Osteocyte (in vitro differentiated cells): Measurements from ENCODE around the gene ZFHX3. TPM values are rescaled to one million over a fixed set of nuclear protein-coding genes. Genes with fewer than 3 reads are reported as not detected.
A peak's percentile ranks its signal among the peaks of the same experiment; 100 is the strongest.
"Not testable (repeated sequence)": the region's sequence is repeated elsewhere in the genome, so short reads cannot be mapped to it uniquely, and the experiment has no call there.

Experiments
- DNase-seq: peaks from one replicate; pipeline ENCODE4 v3.0.0; 2021; ENCODE audit warnings: mixed read lengths; ENCODE audit not compliant: unreplicated experiment; ENCODE audit errors: extremely low spot score
- H3K27ac Mint-ChIP-seq: one replicate; pipeline ENCODE4 v1.8.0; 2021; ENCODE audit warnings: mild to moderate bottlenecking, mixed read lengths; ENCODE audit not compliant: unreplicated experiment
- H3K27me3 Mint-ChIP-seq: one replicate; pipeline ENCODE4 v1.8.0; 2021; ENCODE audit warnings: mixed read lengths; ENCODE audit not compliant: unreplicated experiment
- H3K36me3 Mint-ChIP-seq: one replicate; pipeline ENCODE4 v1.8.0; 2021; ENCODE audit warnings: mixed read lengths; ENCODE audit not compliant: unreplicated experiment
- H3K4me1 Mint-ChIP-seq: one replicate; pipeline ENCODE4 v1.8.0; 2021; ENCODE audit warnings: mixed read lengths; ENCODE audit not compliant: unreplicated experiment
- H3K4me3 Mint-ChIP-seq: one replicate; pipeline ENCODE4 v1.8.0; 2021; ENCODE audit warnings: mild to moderate bottlenecking, moderate library complexity, mixed read lengths; ENCODE audit not compliant: unreplicated experiment
- H3K9me3 Mint-ChIP-seq: one replicate; pipeline ENCODE4 v1.8.0; 2021; ENCODE audit warnings: mixed read lengths; ENCODE audit not compliant: unreplicated experiment
- total RNA-seq: library from RNA; stranded (reverse); gene quantifications from 2 replicates; pipeline ENCODE4 v1.2.1, GENCODE V29; 2021
- TF ChIP-seq, protein P1 (sequence below): fragments of 200-600 bp; sonication (generic); IDR thresholded peaks from 2 replicates; pipeline ENCODE4 v1.5.0; 2021; ENCODE audit warnings: antibody characterized with exemption, mild to moderate bottlenecking, moderate library complexity

ZFHX3 gene
- total RNA-seq, 1 donor from 2014 or later = 89.1 TPM

- H3K9me3 Mint-ChIP-seq = no peaks in the 10 kb centered on the region
- peaks cover 93% of the 10 kb centered on the region for H3K4me1 Mint-ChIP-seq
- H3K36me3 Mint-ChIP-seq = no peaks in the 10 kb centered on the region
- TF ChIP-seq, protein P1, sequence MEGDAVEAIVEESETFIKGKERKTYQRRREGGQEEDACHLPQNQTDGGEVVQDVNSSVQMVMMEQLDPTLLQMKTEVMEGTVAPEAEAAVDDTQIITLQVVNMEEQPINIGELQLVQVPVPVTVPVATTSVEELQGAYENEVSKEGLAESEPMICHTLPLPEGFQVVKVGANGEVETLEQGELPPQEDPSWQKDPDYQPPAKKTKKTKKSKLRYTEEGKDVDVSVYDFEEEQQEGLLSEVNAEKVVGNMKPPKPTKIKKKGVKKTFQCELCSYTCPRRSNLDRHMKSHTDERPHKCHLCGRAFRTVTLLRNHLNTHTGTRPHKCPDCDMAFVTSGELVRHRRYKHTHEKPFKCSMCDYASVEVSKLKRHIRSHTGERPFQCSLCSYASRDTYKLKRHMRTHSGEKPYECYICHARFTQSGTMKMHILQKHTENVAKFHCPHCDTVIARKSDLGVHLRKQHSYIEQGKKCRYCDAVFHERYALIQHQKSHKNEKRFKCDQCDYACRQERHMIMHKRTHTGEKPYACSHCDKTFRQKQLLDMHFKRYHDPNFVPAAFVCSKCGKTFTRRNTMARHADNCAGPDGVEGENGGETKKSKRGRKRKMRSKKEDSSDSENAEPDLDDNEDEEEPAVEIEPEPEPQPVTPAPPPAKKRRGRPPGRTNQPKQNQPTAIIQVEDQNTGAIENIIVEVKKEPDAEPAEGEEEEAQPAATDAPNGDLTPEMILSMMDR = no peak
- H3K27ac Mint-ChIP-seq = peak overlapping the region; percentile 95
- H3K27me3 Mint-ChIP-seq = no peaks in the 10 kb centered on the region
- H3K4me3 Mint-ChIP-seq = peak overlapping the region; percentile 67
- no peak for DNase-seq
Measured at GRCh38 chr16:72989579-72990551, 58.1 kb downstream of the ZFHX3 start.

DNA sequence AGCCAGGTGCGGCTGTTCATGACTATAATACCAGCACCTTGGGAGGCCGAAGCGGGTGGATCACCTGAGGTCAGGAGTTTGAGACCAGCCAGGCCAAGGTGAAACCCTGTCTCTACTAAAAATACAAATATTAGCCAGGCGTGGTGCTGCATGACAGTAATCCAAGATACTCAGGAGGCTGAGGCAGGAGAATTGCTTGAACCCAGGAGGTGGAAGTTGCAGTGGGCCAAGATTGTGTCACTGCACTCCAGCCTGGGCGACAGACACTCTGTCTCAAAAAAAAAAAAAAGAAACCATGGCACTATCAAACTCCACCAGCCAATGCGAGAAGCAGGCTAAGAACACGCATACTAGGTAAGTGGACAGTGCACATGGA is 58.7 kb downstream of the ZFHX3 start:
- peaks cover 95% of the 10 kb centered on the region for H3K4me1 Mint-ChIP-seq
- not testable (repeated sequence) for H3K9me3 Mint-ChIP-seq, H3K27me3 Mint-ChIP-seq, DNase-seq, H3K36me3 Mint-ChIP-seq
- peak overlapping the region; percentile 95 for H3K27ac Mint-ChIP-seq
- peak overlapping the region; percentile 67 for H3K4me3 Mint-ChIP-seq

- Mint-ChIP-seq H3K9me3 (no peaks in the 10 kb centered on the region), H3K4me3 (no peak overlapping the region), H3K27ac (peak overlapping the region; percentile 95), H3K27me3 (no peaks in the 10 kb centered on the region), H3K4me1 (peaks cover 96% of the 10 kb centered on the region), H3K36me3 (no peaks in the 10 kb centered on the region)
- DNase-seq = no peak
- TF ChIP-seq, protein P1 = no peak
Measured at GRCh38 chr16:72988569-72988968, 59.4 kb downstream of the ZFHX3 start.

- Mint-ChIP-seq H3K4me3 (no peak overlapping the region), H3K9me3 (no peaks in the 10 kb centered on the region), H3K27me3 (no peaks in the 10 kb centered on the region), H3K27ac (peak overlapping the region; percentile 95), H3K36me3 (no peaks in the 10 kb centered on the region), H3K4me1 (peaks cover 93% of the 10 kb centered on the region)
- TF ChIP-seq, protein P1 = no peak
- no peak for DNase-seq
Measured at GRCh38 chr16:72987480-72987901, 60.4 kb downstream of the ZFHX3 start.

DNA sequence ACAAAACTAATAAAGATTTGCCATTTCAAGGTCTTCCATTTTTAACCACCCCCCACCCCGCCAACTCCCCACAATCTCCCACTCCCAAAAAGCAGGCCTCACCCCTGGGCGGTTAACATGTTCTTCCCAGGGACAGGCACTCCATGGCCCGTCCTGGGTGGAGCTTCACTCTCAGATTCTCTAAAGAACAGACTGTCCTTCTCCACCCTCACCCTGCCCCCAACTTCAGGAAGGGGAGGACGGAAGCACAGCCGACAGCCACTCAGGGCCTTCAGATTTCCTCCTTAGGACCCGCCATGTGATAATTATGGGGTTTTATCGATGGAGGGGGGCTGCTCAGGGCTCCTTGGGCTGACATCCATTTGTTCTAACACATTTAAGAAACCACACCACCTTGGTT is 61.9 kb downstream of the ZFHX3 start:
- peaks cover 90% of the 10 kb centered on the region for H3K4me1 Mint-ChIP-seq
- H3K4me3 Mint-ChIP-seq = peak overlapping the region; percentile 39

More for the DNA sequence above, 61.9 kb downstream of the ZFHX3 start:
- TF ChIP-seq, protein P1 = no peak
- no peak for DNase-seq
- Mint-ChIP-seq H3K9me3 (no peaks in the 10 kb centered on the region), H3K36me3 (no peaks in the 10 kb centered on the region), H3K27me3 (no peaks in the 10 kb centered on the region), H3K27ac (peak overlapping the region; percentile 98)
